DMS 273 treated with DMSO at 0.1 percent for 48 hours (cell line): ENCODE data around the gene UBE4B.
"Not testable (repeated sequence)": the region's sequence is repeated elsewhere in the genome, so short reads cannot be mapped to it uniquely, and the experiment has no call there.

Source experiments
- DNase-seq: peaks from one replicate; lab custom pipeline; 2025; lab: John Stamatoyannopoulos, UW

The UBE4B gene

GRCh38 chr1:10032590-10033358 lies at the start of gene UBE4B:
Gene UBE4B, plus strand, starts transcription at chr1:10032958. Its CDS starts 713 bp downstream, at chr1:10033671.
- DNase-seq, result peak; percentile 98

- DNase-seq, result no peak
Observed at GRCh38 chr1:9984253-9984652, 48.5 kb upstream of the UBE4B start.

- DNase-seq, result no peak
Observed at GRCh38 chr1:9985001-9985400, 47.8 kb upstream of the UBE4B start.

GRCh38 chr1:9989773-9990172 lies 43.0 kb upstream of the UBE4B start:
- DNase-seq, result no peak

- no peak for DNase-seq
Observed at GRCh38 chr1:9990944-9991343, 41.8 kb upstream of the UBE4B start.

GRCh38 chr1:9992910-9993309 lies 39.8 kb upstream of the UBE4B start:
- DNase-seq, result no peak

- DNase-seq, result no peak
Observed at GRCh38 chr1:9993561-9994075, 39.1 kb upstream of the UBE4B start.

GRCh38 chr1:9996624-9997582 lies 35.9 kb upstream of the UBE4B start, which contains the start of gene RBP7:
Gene RBP7, plus strand, starts transcription at chr1:9997228. Its CDS starts 31 bp downstream, at chr1:9997259.
- no peak for DNase-seq

- DNase-seq, result no peak
Observed at GRCh38 chr1:10001016-10001665, 31.6 kb upstream of the UBE4B start.

GRCh38 chr1:10005248-10005647 lies 27.5 kb upstream of the UBE4B start:
- DNase-seq, result not testable (repeated sequence)

- no peak for DNase-seq
Observed at GRCh38 chr1:10007169-10007568, 25.6 kb upstream of the UBE4B start.

GRCh38 chr1:10014016-10014415 lies 18.7 kb upstream of the UBE4B start:
- DNase-seq, result no peak

GRCh38 chr1:10019561-10019960 lies 13.2 kb upstream of the UBE4B start:
- no peak for DNase-seq

GRCh38 chr1:10020086-10020485 lies 12.7 kb upstream of the UBE4B start:
- DNase-seq, result no peak

GRCh38 chr1:10020678-10021077 lies 12.1 kb upstream of the UBE4B start:
- DNase-seq, result not testable (repeated sequence)

GRCh38 chr1:10021992-10022391 lies 10.8 kb upstream of the UBE4B start:
- not testable (repeated sequence) for DNase-seq

- DNase-seq, result no peak
Observed at GRCh38 chr1:10022656-10023055, 10.1 kb upstream of the UBE4B start.

GRCh38 chr1:10025354-10025753 lies 7.4 kb upstream of the UBE4B start:
- DNase-seq, result no peak

GRCh38 chr1:10027027-10027426 lies 5.7 kb upstream of the UBE4B start:
- no peak for DNase-seq

- DNase-seq, result not testable (repeated sequence)
Observed at GRCh38 chr1:10028956-10029500, 3.7 kb upstream of the UBE4B start.

GRCh38 chr1:10031461-10031860 lies 1.3 kb upstream of the UBE4B start:
- DNase-seq, result no peak

- no peak for DNase-seq
Observed at GRCh38 chr1:10033359-10033845, 644 bp downstream of the UBE4B start.
